C4-2B (cell line): ENCODE data around the gene ABCC10.
"Not testable (repeated sequence)": the region's sequence is repeated elsewhere in the genome, so short reads cannot be mapped to it uniquely, and the experiment has no call there.

Experiments used
- H3K27ac ChIP-seq: fragments of 450-650 bp; 2 replicates; pipeline ENCODE4 v1.5.1; 2017
- CTCF ChIP-seq: fragments of 450-650 bp; conservative IDR thresholded peaks from 2 replicates; pipeline ENCODE4 v1.5.1; 2017; ENCODE audit warnings: mild to moderate bottlenecking
- ZFX ChIP-seq: fragments of 450-650 bp; IDR thresholded peaks from 2 replicates; pipeline ENCODE4 v1.6.1; 2017

The ABCC10 gene

DNA sequence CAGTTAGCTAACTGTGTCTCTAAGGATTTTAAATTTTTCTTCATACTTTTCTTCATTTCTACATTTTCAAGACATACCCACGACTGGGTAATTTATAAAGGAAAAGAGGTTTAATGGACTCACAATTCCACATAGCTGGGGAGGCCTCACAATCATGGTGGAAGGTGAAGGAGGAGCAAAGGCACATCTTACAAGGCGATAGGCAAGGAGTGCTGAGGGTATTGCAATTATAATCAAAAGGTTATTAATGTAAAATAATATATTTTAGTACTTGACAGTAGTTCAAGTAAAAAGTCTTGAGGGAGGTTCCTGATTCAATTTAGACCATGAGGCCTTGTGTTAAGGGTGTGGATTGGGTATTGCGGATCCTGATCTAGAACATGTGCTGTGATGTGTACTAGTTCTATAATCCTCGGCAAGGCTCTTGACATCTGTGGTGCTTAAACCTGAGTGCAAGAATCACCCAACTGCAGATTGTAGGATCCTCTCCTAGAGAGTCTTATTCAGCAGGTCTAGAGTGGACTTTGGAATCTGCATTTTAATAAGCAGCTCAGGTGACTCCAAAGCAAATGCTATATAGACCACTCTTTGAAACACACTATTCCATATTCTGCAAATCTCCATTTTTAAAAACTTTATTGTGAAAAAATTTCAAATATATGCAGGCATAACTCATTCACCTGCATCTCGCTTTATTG, 7.2 kb upstream of the ABCC10 start:
- TF ChIP-seq ZFX = no peak
- no peak for TF ChIP-seq CTCF
- no peak overlapping the region for H3K27ac ChIP-seq

- no peak overlapping the region for H3K27ac ChIP-seq
- no peak for TF ChIP-seq ZFX
- TF ChIP-seq CTCF = no peak
These were observed 5.5 kb upstream of the ABCC10 start for GRCh38 chr6:43421831-43422230.

DNA sequence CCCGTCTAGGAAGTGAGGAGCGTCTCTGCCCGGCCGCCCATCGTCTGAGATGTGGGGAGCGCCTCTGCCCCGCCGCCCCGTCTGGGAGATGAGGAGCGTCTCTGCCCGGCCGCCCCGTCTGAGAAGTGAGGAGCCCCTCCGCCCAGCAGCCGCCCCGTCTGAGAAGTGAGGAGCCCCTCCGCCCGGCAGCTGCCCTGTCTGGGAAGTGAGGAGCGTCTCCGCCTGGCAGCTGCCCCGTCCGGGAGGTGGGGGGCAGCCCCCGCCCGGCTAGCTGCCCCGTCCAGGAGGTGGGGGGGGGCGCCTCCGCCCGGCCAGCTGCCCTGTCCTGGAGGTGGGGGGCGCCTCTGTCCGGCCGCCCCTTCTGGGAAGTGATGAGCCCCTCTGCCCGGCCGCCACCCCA, 2.3 kb upstream of the ABCC10 start:
- H3K27ac ChIP-seq = not testable (repeated sequence)

- TF ChIP-seq CTCF (no peak), ZFX (no peak)
- peak overlapping the region; percentile 93 for H3K27ac ChIP-seq
These were observed 374 bp upstream of the ABCC10 start for GRCh38 chr6:43426928-43427405.

DNA sequence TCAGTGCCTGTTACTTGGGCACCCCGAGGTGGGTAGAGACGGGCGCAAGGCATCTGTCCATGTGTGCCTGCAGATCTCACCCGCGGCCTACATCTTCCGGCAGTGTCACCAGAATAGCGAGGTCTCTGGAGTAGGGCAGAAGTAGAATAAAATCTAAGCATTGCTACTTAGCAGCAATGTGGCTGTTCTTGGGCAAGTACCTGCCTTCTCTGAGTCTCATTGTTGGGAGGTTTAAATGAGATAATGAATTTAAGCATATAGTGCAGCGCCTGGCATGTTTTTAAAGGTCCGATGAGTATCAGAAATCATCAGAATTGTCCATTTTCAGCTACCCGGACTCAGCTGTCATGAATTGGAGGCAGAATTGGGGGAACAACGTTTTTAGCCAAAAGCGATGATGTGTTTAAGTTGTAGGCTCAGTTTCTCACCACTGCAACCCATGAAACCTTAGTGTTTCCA, 800 bp downstream of the ABCC10 start:
- peak overlapping the region; percentile 93 for H3K27ac ChIP-seq

GRCh38 chr6:43428874-43429273, 1.5 kb downstream of the ABCC10 start:
- TF ChIP-seq ZFX = no peak
- TF ChIP-seq CTCF = no peak
- peak overlapping the region; percentile 93; the same call in 1 of the 2 replicates for H3K27ac ChIP-seq

More for the DNA sequence above, 800 bp downstream of the ABCC10 start:
- TF ChIP-seq ZFX = 0 out of 2 replicates have a peak, but pooled peaks have one; percentile 44
- no peak for TF ChIP-seq CTCF

DNA sequence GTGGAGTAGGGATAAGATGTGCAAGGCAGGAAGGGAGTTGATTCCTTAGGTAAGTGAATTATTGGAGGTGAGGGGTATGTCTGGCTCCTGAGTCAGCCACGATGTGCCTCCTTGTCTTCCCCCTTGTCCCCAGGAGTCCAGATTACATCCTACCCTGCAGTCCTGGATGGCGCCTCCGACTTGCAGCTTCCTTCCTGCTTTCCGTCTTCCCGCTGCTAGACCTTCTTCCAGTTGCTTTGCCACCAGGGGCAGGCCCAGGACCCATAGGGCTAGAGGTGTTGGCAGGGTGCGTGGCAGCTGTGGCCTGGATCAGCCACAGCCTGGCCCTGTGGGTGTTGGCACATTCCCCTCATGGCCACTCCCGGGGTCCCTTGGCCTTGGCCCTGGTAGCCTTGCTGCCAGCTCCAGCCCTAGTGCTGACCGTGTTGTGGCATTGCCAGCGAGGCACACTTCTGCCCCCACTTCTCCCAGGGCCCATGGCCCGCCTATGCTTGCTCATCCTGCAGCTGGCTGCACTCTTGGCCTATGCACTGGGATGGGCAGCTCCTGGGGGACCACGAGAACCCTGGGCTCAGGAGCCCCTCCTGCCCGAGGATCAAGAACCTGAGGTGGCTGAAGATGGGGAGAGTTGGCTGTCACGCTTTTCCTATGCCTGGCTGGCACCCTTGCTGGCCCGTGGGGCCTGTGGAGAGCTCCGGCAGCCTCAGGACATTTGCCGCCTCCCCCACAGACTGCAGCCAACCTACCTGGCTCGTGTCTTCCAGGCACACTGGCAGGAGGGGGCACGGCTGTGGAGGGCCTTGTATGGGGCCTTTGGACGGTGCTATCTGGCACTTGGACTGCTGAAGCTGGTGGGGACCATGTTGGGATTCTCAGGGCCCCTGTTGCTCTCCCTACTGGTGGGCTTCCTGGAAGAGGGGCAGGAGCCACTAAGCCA, 4.9 kb downstream of the ABCC10 start:
- TF ChIP-seq CTCF (no peak), ZFX (no peak)

More for the DNA sequence above, 4.9 kb downstream of the ABCC10 start:
- no peak overlapping the region for H3K27ac ChIP-seq
